Stimulated activated CD8-positive, alpha-beta memory T cell treated with anti-CD3 and anti-CD28 coated beads, Interleukin-15, amount 100 ng/mL, for 1 hour (primary cell): ENCODE data around the gene SNRNP200.
"Not testable (repeated sequence)": the region's sequence is repeated elsewhere in the genome, so short reads cannot be mapped to it uniquely, and the experiment has no call there.

Source experiments
- DNase-seq: peaks from one replicate; pipeline ENCODE4 v3.0.0-alpha.2; 2020; ENCODE audit warnings: low read depth

The SNRNP200 gene

GRCh38 chr2:96274355-96275056 lies 30.8 kb downstream of the SNRNP200 start:
- DNase-seq, result no peak

- no peak for DNase-seq
These were observed 31.6 kb downstream of the SNRNP200 start for GRCh38 chr2:96273763-96274162.

GRCh38 chr2:96271995-96272394 lies 33.4 kb downstream of the SNRNP200 start:
- DNase-seq, result no peak

- peak; percentile 5 for DNase-seq
These were observed 38.0 kb downstream of the SNRNP200 start for GRCh38 chr2:96267159-96267971.

- DNase-seq, result peak; percentile 93
These were observed 39.3 kb downstream of the SNRNP200 start, which contains the start of the genes CIAO1 and TMEM127 for GRCh38 chr2:96265840-96266679. CIAO1 (plus strand) TSS chr2:96266225; CDS start chr2:96266351, 126 bp downstream. TMEM127 (minus strand) TSS chr2:96265997; CDS start chr2:96265381, 616 bp downstream.

GRCh38 chr2:96265349-96265839 lies 40.0 kb downstream of the SNRNP200 start:
- peak; percentile 13 for DNase-seq

- no peak for DNase-seq
These were observed 40.5 kb downstream of the SNRNP200 start for GRCh38 chr2:96264656-96265348.

- DNase-seq, result no peak
These were observed 41.3 kb downstream of the SNRNP200 start for GRCh38 chr2:96264086-96264485.

- no peak for DNase-seq
These were observed 43.0 kb downstream of the SNRNP200 start for GRCh38 chr2:96262306-96262705.

GRCh38 chr2:96261328-96262003 lies 43.9 kb downstream of the SNRNP200 start:
- no peak for DNase-seq

GRCh38 chr2:96260387-96261260 lies 44.7 kb downstream of the SNRNP200 start:
- DNase-seq, result peak; percentile 5

- DNase-seq, result no peak
These were observed 45.8 kb downstream of the SNRNP200 start for GRCh38 chr2:96259497-96259921.

- DNase-seq, result no peak
These were observed 47.0 kb downstream of the SNRNP200 start for GRCh38 chr2:96258166-96259022.

GRCh38 chr2:96257744-96258143 lies 47.6 kb downstream of the SNRNP200 start:
- not testable (repeated sequence) for DNase-seq

- no peak for DNase-seq
These were observed 48.7 kb downstream of the SNRNP200 start for GRCh38 chr2:96256611-96257113.

GRCh38 chr2:96254571-96254970 lies 50.8 kb downstream of the SNRNP200 start:
- DNase-seq, result no peak

- no peak for DNase-seq
These were observed 52.3 kb downstream of the SNRNP200 start for GRCh38 chr2:96253006-96253405.

- no peak for DNase-seq
These were observed 52.8 kb downstream of the SNRNP200 start for GRCh38 chr2:96252526-96252925.
